Islet precursor cell (in vitro differentiated cells): ENCODE results near the gene YPEL4.
A peak's percentile ranks its signal among the peaks of the same experiment; 100 is the strongest.

Experiments used
- DNase-seq: peaks from one replicate; pipeline ENCODE4 v3.0.0-alpha.2; 2018

YPEL4 gene

DNA sequence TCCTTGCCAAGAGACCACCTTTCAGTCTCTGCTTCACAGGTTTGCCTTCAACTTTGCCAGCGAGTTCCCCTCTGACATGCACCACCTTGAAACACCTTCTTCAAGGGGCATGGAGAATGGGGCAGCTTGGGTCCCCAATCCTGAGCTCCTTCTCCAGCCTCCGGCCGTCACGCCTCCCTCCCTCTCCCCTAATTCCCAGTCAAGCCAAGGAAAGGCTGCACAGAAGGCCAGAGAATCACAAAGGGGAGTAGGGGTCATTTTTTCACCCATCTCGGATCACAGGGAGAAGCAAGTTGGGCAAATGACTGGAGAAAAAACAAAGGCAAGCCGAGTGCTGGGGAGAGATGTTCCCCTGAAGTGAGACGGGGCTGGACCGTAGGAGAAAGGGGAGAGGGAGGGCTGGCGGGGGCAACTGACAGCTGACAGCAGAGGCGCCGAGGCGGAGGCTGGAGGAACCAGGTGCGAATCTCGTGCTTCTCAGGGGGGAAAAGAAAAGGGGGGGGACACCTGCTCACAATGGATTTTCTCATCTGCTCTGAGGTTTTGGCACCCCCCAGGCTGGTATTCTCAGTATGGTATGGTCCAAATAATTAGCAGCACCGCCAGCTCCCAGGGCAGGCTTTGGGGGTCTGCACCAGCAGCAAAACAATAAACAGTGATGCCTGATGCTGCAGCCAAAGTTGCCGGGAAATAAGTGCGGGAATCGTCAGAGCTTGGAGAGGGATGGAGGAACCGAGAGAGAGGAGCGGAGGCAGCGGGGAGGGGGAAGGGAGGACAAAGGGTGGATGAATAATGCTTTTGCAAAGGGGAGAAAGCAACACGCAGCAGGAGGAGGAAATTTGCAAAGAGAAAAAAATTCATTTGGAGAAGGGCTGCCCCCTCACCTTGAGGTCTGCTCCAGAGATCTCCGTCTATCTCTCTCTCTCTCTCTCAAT is 644 bp downstream of the YPEL4 start:
- no peak for DNase-seq

DNA sequence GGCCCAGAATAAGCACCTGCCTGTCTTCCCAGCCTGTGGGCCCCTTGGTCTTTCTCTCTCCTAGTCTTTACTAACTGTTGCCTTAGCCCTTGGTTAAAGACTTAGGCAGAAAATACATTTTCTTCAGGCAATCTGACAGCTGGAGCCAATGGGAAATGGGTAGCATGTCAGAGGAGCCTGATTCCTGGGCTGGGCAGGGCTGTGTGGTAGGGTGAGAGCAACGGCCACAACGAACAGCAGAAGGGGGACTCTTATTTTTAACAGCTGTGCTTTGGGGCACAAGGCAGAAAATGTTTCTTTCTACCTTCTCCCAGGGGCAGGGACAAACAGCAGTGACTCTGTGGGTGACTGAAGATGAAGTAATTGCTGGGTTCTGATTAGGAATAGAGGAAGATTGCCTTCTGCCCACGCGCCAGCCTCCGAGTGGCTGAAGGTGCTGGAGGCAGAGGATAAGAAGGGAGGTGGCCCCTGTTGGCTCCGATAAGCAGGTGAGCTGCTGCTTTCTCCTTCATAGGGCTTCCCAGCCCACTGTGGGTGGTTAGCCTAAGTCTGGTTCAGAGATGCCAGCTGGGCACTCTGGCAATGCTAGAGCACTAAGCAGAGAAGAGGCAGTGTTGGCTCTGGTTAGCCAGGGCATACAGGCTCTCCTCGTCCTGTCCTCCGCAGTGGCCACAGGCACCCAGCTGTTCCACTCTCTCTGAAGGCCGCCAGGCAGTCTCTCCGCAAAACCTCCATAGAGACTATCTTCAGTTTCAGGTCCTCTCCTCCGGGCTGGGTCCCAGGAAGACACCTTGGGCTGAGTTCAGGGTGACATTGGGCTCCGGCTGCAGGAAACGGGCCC is 1.5 kb downstream of the YPEL4 start:
- no peak for DNase-seq

DNA sequence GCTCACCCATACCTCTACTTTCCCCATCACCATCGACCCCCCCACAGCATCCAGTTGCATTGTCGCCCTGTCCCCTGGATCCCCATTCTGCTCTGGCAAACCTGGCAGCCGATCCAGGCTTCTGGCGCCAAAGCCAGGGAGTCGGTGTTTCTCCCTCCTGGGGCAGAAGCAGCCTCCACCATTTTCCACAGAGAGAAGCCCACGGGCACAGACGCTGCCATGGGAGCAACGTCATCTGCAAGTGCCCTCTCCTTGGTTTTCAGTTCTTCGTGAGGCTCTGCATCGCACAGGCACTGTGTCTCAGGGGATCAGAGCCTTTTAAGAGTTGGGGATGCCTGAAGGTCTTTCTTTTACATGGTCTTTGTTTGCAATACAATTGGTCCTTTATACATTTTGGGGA is 2.3 kb downstream of the YPEL4 start:
- DNase-seq, result no peak

DNA sequence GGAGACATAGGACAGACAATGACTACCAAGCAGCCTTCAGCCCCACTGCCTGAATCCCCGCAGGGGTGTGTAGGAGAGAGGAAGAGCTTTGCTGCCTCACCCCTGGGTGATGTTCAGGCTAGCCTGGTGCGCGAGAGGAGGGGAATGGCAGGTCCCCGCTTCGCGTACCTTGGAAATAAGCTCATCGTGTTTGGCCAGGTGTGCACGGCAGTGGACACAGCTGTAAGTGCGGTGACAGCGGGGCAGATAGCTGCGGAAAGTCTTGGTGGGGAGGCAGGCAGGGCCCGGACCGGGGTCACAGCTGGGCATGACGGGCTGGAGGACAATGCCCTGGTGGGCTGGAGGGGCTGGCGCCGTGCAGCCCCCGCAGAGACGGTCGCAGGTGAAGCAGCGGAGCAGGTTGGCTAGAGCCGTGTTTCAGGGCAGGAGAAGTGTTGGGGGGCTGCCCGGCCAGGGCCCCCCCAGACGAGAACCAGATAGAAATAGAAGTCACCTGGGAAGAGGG is 2.9 kb downstream of the YPEL4 start:
- peak; percentile 66 for DNase-seq

DNA sequence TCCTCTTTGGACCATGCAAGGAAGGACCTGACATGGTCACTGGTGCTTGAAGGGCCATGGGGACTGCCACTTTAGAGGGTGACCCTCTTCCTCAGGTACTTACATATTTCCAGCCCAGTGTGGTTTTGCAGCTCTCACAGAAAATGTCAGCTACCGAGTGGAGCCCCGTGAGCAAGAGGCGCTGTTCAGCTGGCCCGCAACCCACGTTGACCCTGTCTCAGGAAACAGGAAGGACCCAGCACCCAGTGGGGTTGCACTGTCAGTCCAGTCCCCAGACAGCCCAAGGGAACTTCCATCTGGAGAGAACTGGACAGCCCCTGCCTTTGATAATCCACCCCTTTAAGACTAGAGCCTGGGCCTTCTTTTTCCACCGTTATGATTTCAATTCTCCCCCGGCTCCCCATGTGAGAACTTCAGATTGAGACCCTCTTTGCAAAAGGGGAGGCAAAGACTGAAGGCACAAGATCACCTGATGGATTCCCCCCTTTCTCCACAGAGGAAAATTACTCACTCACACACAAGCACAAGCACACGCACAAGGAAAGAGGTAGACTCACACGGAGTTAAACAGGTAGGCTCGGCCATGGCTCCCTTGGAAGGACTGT is 3.4 kb downstream of the YPEL4 start:
- no peak for DNase-seq

DNA sequence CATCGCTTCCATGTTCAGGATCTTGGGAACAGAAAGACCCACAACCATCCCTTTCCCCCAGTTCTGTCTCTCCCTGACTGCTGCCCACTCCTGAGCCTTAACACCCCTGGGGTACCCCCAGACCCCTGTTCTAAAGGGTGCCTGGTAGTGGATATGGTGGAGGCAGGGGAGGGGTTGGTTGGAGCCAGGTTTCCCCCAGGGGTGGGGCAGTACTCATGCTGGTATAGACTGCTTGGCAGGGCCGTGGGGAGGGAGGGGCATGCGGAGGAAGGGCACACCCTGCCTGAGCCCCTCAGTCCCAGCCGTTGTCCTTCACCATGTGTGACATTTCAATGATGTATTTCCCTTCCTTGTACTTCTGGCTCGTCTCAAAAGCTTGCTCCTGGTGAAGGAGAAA is 4.0 kb downstream of the YPEL4 start:
- no peak for DNase-seq

DNA sequence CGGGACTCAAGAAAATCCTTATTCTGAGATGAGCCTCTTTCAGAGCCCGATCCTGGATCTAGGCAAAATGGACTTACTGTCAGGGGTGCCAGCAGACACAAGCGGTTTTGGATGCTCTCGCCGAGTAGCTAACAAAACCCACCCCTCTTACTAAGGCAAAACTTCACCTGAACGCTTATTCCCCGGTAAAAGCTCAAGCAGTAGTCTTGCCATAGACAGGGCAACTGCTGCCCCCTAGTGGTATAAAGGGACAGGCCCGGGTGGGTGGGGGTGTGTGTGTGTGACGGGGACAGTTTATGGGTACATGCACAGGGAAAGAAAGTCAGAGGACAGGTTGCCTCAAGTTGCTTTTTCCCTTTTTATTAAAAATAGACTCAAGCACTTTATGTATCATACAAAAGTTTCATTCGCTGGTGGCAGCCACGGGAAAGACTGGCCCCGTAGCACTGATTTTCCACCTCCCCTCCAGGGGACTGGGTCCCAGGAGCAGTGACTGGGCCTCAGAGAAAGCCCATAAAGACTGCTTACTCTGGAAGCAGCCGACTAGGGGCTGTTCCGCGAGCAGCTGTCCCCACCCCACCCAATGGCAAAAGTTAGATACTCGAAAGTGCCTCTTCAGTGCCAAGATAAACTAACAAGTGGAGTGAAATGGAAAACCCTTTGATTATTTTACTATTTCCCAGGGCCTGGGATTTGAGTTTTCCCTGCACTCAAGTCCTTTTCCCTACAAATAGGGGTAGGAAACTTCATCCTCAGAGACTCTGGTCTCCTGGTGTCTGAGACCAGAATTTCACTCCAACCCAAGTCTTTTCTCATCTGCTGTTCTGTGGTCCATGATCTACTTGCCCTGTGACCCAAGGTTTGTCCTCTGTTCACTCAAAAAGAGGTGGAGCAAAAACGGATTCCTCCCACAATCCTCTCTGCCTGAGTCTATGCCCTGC is 4.7 kb downstream of the YPEL4 start:
- DNase-seq, result peak; percentile 89

DNA sequence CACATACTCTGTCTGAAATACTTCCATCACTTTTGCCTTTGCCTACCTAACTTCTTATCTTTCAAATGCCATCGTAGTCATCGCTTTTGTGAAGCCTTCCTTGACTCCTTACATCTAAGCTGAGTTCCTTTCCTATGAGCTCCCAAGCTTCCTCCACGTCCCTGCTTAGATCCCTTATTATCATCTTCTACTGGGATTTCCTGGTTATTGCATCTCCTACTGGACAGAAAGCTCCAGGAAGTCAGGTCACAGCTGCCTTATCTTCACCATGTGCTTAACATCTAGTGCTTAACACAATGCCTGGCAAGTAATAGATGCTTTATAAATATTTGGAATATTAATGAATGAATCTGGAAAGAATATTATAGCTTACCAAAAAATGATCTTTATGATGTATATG is 5.9 kb downstream of the YPEL4 start:
- DNase-seq, result no peak

DNA sequence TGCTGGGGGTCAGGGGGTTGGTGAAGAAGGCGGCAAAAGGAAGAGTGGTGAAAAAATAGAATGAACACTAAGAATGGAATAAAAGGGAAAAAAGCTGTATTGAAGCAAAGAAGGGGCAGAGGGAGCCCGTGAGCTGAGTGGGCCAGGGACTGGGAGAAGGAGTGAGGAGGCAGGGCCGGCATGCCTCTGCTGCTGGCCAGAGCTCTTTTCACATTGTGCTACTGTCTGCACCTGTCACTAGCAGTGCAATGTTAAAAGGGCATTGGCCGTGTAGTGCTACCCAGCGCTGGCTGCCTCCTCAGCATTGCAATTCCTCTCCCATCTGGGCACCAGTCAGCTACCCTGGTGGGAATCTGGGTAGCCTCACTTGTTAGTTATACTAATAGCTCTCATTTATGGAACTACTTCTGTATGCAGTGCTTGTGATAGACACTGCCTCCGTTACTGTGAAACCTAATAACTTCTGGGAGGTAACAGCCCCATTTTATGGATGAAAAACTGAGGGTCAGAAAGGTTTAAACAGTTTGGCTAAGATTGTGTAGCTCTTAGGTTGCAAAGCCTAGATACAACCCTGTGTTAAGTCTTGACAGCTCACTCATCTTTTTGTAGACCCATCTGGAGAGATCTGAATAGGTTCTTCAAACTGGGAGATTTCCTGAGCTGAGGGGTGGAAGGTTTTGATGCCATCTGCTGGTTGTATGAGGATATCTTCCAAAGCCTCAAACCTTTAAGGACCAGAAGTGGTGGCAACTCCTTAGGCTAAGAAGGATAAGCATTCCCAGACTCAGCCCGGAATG is 8.5 kb downstream of the YPEL4 start:
- DNase-seq, result no peak

DNA sequence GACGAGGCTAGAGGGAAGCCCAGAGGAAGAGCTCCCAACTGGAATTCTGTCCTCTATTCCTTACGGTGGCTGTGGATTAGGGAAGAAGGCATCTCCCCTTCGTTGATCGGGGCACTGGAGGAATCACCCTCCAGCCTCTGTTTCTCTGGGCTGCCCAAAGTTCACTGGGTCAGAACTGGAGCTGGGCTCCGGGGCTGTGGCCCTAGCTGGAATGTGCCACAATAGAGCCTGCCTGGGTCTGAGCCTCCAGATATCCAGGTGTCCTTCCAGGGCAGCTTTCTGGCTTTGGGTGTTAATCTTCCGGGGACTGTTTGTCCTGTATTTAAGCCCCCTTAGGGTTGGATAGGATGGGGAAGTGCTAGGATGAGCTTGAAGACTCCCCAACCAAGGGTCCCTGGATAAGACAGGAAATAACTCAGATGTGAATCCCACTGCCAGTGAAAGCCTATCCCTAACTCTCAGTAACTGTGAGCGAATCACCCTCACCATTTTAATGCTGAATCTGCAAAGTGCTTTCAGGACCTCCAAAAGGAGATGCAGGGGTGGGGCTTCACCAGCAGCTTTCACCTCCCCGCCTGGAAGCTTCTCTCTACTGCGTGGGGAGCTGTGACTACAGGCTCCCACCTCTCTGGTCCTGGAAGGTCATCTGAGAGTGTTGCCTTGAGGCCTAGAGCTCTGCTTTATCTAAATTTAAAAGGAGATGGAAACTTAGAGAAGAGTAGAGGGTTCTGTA is 9.5 kb downstream of the YPEL4 start:
- no peak for DNase-seq

DNA sequence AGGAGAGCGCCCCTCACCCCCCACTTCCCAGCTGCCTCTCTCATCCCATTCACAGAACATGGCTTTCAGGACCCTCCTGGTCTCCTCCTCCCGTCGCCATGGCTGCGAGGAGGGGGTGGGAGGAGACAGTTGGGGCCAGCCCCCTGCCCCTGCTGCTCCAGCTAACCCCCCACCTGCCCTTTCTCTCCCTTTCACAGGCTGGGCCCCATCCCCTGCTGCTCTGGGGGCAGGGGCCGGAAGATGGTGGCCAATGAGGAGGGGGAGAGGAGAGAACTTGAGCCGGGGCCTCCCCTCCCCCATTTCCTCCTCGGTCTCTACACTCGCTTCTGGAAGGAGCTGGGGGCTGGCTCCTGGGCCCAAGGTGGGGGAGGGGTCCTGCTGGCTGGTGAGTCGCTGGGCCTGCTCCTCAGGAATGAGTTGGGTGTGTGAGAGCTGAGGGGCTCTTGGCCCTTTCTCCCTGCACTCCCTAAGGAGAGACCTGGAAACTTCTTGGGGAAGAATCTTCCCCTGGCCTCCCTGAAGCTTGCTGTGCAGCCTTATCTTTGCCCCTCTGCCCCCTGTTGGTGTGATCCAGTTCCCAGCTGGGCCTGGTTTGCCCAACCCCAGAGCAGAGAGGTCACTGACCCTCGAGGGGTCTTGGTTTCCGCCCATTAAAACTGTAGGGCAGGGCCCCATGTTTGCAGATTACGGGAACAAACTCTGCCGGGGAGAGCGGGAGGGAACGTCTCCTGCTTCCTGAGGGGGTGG is 10.2 kb downstream of the YPEL4 start:
- peak; percentile 99 for DNase-seq

DNA sequence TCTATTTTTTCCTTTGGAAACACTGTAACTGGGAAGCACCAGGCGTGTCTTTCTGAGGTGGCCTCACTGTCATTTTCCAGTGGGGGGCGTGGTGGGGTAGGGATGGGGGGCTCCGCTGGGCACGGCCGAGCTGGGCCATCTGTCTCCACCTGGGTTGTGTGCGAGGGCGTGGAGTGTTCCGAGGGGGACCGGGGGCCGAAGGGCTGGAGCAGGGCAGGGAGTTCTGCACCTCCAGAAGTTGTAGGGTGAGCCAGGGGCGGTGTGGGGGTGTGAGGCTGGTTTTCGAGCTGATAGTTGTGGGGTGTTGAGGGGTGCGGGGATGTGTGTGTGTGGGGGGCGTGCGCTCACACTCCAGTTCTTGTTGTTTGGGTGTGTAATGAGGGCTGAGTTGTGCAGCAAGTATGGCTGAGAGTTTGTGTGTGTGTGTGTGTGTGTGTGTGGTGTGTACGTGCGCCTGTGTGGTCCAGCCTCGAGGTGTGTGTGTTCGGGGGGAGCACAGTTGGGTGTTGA is 10.8 kb downstream of the YPEL4 start:
- no peak for DNase-seq

DNA sequence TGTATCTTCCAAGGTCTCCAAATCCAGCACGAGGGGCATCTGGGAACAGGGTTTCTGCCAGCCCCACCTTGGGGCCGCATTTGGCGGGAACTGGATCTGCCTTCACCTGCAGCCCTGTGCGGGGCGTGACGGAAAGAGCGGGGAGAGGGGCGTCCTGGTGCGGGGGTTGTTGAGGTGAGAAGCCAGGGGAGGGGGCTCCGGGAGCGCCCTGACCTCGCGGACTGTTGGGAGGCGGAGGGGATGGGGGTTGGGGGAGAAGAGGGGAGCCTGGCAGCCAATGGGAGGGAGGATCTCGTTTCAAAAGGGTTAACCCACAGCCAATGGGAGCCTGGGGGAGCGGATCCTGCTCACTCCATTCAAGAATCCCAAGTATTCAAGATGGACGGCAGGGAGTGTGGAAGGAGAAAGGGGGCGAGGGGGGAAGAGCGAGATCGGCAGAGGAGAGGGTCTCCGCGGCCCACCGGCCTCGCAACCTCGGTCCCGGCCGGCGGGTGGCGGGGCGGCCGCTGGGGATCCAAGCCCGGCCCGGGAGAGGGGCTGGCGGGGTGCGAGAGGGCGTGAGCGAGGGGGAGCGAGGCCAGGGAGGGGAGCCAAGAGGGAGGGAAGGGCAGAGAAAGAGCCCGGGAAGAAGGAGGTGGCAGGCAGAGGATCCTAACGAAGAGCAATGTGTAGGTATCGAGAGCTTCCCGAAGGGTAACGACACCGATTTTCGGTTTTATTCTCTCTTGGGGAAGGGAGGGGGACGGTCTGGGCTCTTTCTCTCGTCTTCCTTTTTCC is 11.5 kb downstream of the YPEL4 start:
- DNase-seq, result peak; percentile 95

DNA sequence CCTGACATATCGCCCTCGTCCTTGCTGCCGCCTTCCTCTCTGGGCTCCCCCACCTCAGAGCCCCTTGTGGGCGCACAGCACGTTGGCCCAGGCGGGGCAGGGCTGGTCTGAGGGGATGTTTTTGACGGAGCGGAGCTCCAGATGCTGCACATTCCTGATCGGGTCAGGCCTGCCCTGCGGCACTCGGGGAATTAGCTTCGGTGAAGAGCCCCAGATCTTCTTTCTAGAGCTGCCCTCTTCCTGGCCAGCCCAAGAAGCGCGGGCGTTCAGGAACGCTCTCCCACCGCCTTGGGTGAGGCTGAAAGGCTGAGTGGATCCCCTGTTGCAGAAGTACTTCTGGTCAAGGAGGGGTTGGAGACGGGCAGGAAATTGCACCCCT is 12.1 kb downstream of the YPEL4 start:
- peak; percentile 95 for DNase-seq

DNA sequence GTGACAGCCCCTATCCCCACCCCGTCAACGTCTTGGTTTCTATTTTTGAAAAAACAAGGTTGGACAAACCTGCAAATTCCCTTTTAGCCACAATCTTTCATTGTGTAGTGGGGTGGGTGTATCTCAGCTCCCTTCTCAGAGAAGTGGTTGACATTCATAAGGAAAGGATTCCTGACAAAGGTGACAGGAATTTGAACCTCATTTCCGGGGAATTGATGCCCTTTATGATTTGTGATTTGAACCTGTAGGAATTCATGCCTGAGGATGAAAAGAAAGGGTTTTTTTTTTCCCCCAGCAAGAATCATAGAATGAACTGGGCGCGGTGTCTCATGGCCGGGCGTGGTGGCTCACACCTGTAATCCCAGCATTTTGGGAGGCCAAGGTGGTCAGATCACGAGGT is 14.5 kb downstream of the YPEL4 start:
- no peak for DNase-seq

DNA sequence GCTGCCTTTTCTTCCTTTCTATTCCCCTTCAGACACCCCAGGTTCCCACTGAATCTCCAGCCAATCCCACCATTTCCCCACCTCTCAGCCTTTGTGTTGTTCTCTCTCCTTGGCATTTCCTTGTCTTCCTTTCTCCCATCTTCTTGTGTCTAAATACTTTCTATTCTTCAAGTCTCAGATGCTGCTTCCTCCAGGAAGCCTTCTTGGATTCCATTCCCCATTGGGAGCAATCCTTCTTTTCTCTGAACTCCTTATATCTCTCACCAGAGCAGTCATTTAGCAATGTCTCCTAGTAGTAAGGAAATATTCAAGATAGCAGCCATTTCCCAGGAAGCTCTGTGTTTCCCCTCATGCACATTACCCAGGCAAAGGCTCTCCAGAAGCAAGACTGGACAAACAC is 15.4 kb downstream of the YPEL4 start:
- DNase-seq, result no peak

DNA sequence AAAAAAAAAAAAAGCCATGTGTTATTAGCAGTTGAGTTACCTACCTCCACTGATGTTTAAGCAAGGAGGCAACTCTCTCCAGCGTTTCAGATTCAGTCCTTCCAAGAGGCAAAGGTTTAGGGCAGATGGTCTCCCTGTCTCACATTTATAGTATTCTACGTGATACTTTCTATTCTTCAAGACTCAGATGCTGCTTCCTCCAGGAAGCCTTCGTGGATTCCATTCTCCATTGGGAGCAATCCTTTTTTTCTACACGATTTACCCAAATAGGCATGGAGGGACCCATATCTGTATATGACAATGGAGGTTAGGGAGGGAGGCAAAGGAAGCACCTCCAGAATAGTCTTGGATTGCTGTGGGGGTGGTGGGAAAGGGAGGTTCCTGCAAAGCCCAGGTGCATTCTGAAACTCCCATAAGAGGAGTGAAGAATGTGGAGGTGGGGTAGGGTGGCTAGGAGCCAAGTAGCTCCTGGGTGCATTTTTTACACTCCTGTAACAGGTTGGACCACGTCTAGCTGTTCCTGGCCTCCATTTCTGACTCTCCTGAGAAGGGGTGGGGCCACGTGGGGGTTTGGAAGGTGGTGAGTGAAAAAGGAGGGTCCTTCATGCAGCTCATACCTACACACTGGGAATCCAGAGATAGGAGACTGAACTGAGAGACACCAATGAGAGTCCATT is 16.2 kb downstream of the YPEL4 start:
- no peak for DNase-seq

DNA sequence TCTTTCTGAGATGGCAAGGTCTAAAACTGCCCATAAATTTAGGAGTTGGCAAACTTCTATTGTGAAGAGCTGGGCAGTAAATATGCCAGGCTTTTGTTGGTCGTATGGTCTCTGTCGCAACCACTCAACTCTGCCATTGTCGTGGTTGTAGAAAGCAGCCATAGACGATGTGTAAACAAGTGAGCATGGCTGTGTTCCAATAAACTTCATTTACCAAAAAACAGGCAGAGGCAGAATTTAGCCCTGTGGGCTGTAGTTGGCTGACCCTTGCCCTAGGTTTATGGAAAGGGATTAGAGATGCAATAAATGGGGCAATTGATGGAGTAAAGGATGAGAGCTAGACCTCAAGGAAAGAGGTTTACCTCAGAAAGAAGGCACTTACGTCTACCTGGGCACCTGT is 17.6 kb downstream of the YPEL4 start:
- DNase-seq, result no peak
